HTR-8/SVneo (cell line): ENCODE data around the gene CLHC1.
A peak's percentile ranks its signal among the peaks of the same experiment; 100 is the strongest.
"Not testable (repeated sequence)": the region's sequence is repeated elsewhere in the genome, so short reads cannot be mapped to it uniquely, and the experiment has no call there.

Source experiments
- DNase-seq: peaks from one replicate; pipeline ENCODE4 v3.0.0; 2011; ENCODE audit warnings: low spot score, mixed read lengths; ENCODE audit not compliant: insufficient read length
- FAIRE-seq: peaks from 2 replicates; lab custom pipeline; 2011; peaks lifted over from hg19 to GRCh38; lab: Jason Lieb, UNC

CLHC1 gene

GRCh38 chr2:55233658-55233940, 1.5 kb upstream of the CLHC1 start:
- DNase-seq (no peak), FAIRE-seq (no peak)

- FAIRE-seq (no peak), DNase-seq (peak; percentile 11)
Measured at GRCh38 chr2:55232863-55233657, 967 bp upstream of the CLHC1 start.

- DNase-seq: peak; percentile 11
- FAIRE-seq: no peak
Measured at GRCh38 chr2:55231546-55232083, 478 bp downstream of the CLHC1 start.

- DNase-seq: no peak
- no peak for FAIRE-seq
Measured at GRCh38 chr2:55230551-55230950, 1.5 kb downstream of the CLHC1 start.

- DNase-seq: no peak
- no peak for FAIRE-seq
Measured at GRCh38 chr2:55229221-55229620, 2.9 kb downstream of the CLHC1 start.

- no peak for FAIRE-seq
- no peak for DNase-seq
Measured at GRCh38 chr2:55228226-55228563, 3.9 kb downstream of the CLHC1 start.

- not testable (repeated sequence) for FAIRE-seq, DNase-seq
Measured at GRCh38 chr2:55227437-55228225, 4.5 kb downstream of the CLHC1 start.

GRCh38 chr2:55225481-55226020, 6.5 kb downstream of the CLHC1 start:
- DNase-seq (no peak), FAIRE-seq (no peak)

- DNase-seq: no peak
- FAIRE-seq: no peak
Measured at GRCh38 chr2:55224761-55225261, 7.3 kb downstream of the CLHC1 start.

GRCh38 chr2:55223958-55224760, 7.9 kb downstream of the CLHC1 start:
- DNase-seq (no peak), FAIRE-seq (no peak)

- no peak for DNase-seq
- FAIRE-seq: no peak
Measured at GRCh38 chr2:55213822-55214221, 18.3 kb downstream of the CLHC1 start.

- no peak for DNase-seq
- no peak for FAIRE-seq
Measured at GRCh38 chr2:55204950-55205349, 27.1 kb downstream of the CLHC1 start.

GRCh38 chr2:55204536-55204935, 27.6 kb downstream of the CLHC1 start:
- DNase-seq: no peak
- no peak for FAIRE-seq

GRCh38 chr2:55200416-55200815, 31.7 kb downstream of the CLHC1 start:
- no peak for DNase-seq
- no peak for FAIRE-seq

- DNase-seq (no peak), FAIRE-seq (no peak)
Measured at GRCh38 chr2:55196526-55196925, 35.6 kb downstream of the CLHC1 start.

- not testable (repeated sequence) for FAIRE-seq, DNase-seq
Measured at GRCh38 chr2:55191888-55192287, 40.2 kb downstream of the CLHC1 start.

- not testable (repeated sequence) for DNase-seq, FAIRE-seq
Measured at GRCh38 chr2:55186837-55187236, 45.3 kb downstream of the CLHC1 start.

- no peak for FAIRE-seq
- DNase-seq: no peak
Measured at GRCh38 chr2:55180374-55180773, 51.7 kb downstream of the CLHC1 start.

GRCh38 chr2:55176094-55176415, 56.0 kb downstream of the CLHC1 start:
- no peak for FAIRE-seq

More at GRCh38 chr2:55176094-55176415, 56.0 kb downstream of the CLHC1 start:
- DNase-seq: no peak
